ENCODE data around the gene GHR. TPM values are rescaled to one million over a fixed set of nuclear protein-coding genes. Genes with fewer than 3 reads are reported as not detected.

GHR gene
- total RNA-seq, 2 donors from 2014 or later, result 5.7 to 12.9 TPM

GRCh38 chr5:42387563-42387962 lies 35.7 kb upstream of the GHR start:
- no peaks in the 10 kb centered on the region for H3K4me1 ChIP-seq
- TF ChIP-seq POLR2A (IDR thresholded peaks at IDR 0.05), result no peak
- TF ChIP-seq CTCF (IDR thresholded peaks at IDR 0.05), result no peak
- no peak overlapping the region for H3K4me3 ChIP-seq
- ATAC-seq (no peak), DNase-seq (no peak)
- H3K9me3 ChIP-seq, result peaks cover 0 to 2% (median 0%) of the 10 kb centered on the region in 3 donors
- no peaks in the 10 kb centered on the region for H3K36me3 ChIP-seq (replicated peaks in 1 of 2; ENCODE audit: insufficient read depth in 1 of 2, low read depth in 2 of 2)
- no peaks in the 10 kb centered on the region for H3K27me3 ChIP-seq
- WGBS, 2 donors, result 53 to 71% methylated on average over 2 of the region's 2 CpGs
- no peak overlapping the region for H3K27ac ChIP-seq
- intact Hi-C loops (cut with DNase I), result no loop called here

- H3K4me3 ChIP-seq, result no peak overlapping the region
- H3K9me3 ChIP-seq, result peaks cover 0 to 6% (median 0%) of the 10 kb centered on the region in 3 donors
- no peaks in the 10 kb centered on the region for H3K36me3 ChIP-seq (replicated peaks in 1 of 2; ENCODE audit: insufficient read depth in 1 of 2, low read depth in 2 of 2)
- H3K27ac ChIP-seq, result no peak overlapping the region
- no peak for ATAC-seq
- TF ChIP-seq POLR2A (IDR thresholded peaks at IDR 0.05) (no peak), CTCF (IDR thresholded peaks at IDR 0.05) (no peak)
- intact Hi-C loops (cut with DNase I), result no loop called here
- DNase-seq, result no peak
- WGBS, 2 donors, result 23 to 29% methylated on average over 5 of the region's 5 CpGs
- no peaks in the 10 kb centered on the region for H3K27me3 ChIP-seq
- H3K4me1 ChIP-seq, result no peaks in the 10 kb centered on the region
Measured at GRCh38 chr5:42390115-42390514, 33.1 kb upstream of the GHR start.

- Histone ChIP-seq H3K27me3 (no peaks in the 10 kb centered on the region), H3K4me1 (no peaks in the 10 kb centered on the region), H3K4me3 (no peak overlapping the region), H3K9me3 (peaks cover 0 to 6% (median 0%) of the 10 kb centered on the region in 3 donors), H3K36me3 (replicated peaks in 1 of 2; ENCODE audit: insufficient read depth in 1 of 2, low read depth in 2 of 2) (no peaks in the 10 kb centered on the region), H3K27ac (no peak overlapping the region)
- DNase-seq (no peak), ATAC-seq (no peak)
- intact Hi-C loops (cut with DNase I), result no loop called here
- 59 to 79% methylated on average over 2 of the region's 2 CpGs for WGBS, 2 donors
- no peak for TF ChIP-seq POLR2A (IDR thresholded peaks at IDR 0.05)
- TF ChIP-seq CTCF (IDR thresholded peaks at IDR 0.05), result no peak
Measured at GRCh38 chr5:42392917-42393316, 30.3 kb upstream of the GHR start.

- TF ChIP-seq CTCF (IDR thresholded peaks at IDR 0.05) (no peak), POLR2A (IDR thresholded peaks at IDR 0.05) (no peak)
- DNase-seq, result no peak
- Histone ChIP-seq H3K4me3 (no peak overlapping the region), H3K27ac (no peak overlapping the region), H3K4me1 (no peaks in the 10 kb centered on the region), H3K36me3 (replicated peaks in 1 of 2; ENCODE audit: insufficient read depth in 1 of 2, low read depth in 2 of 2) (no peaks in the 10 kb centered on the region), H3K27me3 (no peaks in the 10 kb centered on the region), H3K9me3 (peaks cover 0 to 6% (median 0%) of the 10 kb centered on the region in 3 donors)
- WGBS, 2 donors, result 54 to 74% methylated on average over 4 of the region's 5 CpGs
- intact Hi-C loops (cut with DNase I), result no loop called here
- ATAC-seq, result no peak
Measured at GRCh38 chr5:42396111-42396510, 27.1 kb upstream of the GHR start.

GRCh38 chr5:42397267-42397666 lies 26.0 kb upstream of the GHR start:
- peaks cover 0 to 6% (median 0%) of the 10 kb centered on the region in 3 donors for H3K9me3 ChIP-seq
- TF ChIP-seq CTCF (IDR thresholded peaks at IDR 0.05) (no peak), POLR2A (IDR thresholded peaks at IDR 0.05) (no peak)
- H3K36me3 ChIP-seq (replicated peaks in 1 of 2; ENCODE audit: insufficient read depth in 1 of 2, low read depth in 2 of 2), result no peaks in the 10 kb centered on the region
- intact Hi-C loops (cut with DNase I), result no loop called here
- H3K4me3 ChIP-seq, result no peak overlapping the region
- no peaks in the 10 kb centered on the region for H3K4me1 ChIP-seq
- ATAC-seq (no peak), DNase-seq (no peak)
- no peaks in the 10 kb centered on the region for H3K27me3 ChIP-seq
- H3K27ac ChIP-seq, result no peak overlapping the region
- 74 to 75% methylated on average over 8 of the region's 8 CpGs for WGBS, 2 donors
